ENCODE data around the gene ANKRD40CL.
A peak's percentile ranks its signal among the peaks of the same experiment; 100 is the strongest.
"Not testable (repeated sequence)": the region's sequence is repeated elsewhere in the genome, so short reads cannot be mapped to it uniquely, and the experiment has no call there.

Gene ANKRD40CL

DNA sequence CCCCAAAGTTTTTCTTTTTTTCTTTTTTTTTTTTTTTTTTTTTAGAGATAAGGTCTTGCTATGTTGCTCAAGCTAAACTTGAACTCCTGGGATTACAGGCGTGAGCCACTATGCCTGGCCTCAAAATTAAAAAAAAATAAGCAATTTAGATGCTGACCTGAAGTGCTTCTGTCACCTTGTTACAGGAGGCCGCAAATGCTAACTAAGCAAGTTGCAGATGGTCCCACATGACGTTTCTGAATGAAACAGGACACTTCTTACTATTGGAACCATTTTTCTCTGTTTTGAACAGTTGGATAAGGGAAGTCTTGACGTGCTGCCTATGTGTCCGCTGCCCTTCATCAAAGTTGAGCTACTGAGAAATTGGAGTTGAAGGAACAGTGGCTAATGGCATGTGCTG is 8.8 kb downstream of the ANKRD40CL start:
- no peak for DNase-seq

DNA sequence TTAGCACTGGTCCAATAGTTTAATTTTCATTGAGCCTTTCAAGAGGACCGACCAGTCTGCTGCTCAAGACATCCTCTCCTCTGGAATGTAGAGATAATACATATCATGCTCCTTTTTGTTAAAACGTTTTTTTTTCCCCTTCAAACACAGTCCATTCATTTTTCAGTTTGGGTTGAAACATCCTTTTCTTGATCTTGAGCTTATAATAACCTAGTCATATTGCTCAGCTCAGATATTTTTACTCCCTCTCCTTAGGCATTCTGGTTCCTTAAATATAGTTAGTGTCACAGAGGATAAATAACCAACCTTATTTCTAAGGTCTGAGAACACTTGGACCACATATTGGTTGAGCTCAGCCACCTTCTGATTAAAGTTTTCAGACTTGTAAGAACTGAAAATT is 12.8 kb downstream of the ANKRD40CL start:
- no peak for DNase-seq

DNA sequence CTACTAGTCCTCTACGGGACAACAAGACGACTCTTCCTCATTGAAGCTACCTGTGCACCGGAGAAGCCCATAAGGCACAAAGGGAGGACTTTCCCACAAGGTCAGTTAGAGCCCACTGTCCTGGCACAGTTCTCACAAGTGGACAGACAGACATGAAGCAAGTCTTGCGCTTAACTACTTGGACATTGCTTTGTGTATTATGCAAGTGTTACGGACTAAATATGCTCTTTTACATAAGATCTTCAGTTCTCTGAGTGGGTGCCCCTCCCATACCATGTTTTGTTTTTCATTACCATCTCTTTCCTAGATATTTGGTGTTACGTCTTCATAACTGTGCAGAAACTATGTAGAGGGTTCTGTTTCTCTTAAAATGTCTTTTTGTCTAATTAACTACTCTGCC is 18.1 kb downstream of the ANKRD40CL start:
- no peak for DNase-seq

DNA sequence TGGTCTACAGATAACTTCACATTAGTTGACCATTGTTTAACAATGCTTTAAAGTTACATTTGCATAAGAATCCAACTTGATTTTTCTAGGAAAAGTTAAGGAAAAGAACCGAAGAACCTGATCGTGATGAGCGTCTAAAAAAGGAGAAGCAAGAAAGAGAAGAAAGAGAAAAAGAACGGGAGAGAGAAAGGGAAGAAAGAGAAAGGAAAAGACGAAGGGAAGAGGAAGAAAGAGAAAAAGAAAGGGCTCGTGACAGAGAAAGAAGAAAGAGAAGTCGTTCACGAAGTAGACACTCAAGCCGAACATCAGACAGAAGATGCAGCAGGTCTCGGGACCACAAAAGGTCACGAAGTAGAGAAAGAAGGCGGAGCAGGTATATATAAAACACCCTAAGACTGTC is 21.7 kb downstream of the ANKRD40CL start:
- DNase-seq: no peak

GRCh38 chr17:50739098-50739497 is 28.2 kb downstream of the ANKRD40CL start:
- DNase-seq: no peak

GRCh38 chr17:50737118-50737698 is 30.1 kb downstream of the ANKRD40CL start:
- no peak for DNase-seq

- DNase-seq: no peak
These were observed 32.0 kb downstream of the ANKRD40CL start for GRCh38 chr17:50735287-50735686.

DNA sequence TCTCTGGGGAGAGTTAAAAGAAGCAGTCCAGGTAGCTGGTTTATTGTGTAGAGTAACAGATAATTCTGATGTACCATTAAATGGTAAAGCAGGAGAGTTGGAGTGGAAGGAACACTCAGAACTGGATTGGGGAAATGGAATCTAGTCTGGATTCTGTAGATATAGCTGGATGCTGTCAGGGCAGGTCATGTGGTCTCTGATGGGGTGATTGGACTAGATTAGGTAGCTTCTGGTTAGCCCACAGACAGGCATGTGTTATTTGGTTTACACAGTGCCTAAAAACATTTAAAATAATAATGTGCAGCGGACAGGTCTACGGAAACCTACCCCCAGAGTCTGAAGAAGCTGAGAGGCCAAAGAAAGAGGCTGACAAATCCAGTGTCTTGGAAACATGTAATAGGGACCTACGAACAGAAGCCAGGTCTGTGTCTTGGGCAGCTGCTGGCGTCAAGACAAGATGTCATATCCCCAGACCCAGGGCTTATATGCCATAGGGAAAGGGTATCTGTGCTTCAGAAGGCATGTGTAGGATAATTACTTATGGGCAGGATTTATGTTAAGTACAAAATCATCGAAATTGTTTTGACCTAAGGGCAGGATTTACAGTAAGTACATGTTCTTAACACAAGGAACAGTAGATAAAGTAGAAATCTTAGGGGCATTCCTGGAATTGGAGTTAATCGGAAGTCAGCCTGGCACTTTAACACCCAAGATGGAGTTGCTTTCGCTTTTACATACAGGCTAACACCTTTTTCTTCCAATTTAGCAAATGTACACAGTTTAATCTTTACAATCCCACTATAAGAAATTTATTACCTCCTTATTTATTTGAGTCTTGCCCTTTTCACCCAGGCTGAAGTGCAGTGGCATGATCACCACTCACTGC is 35.5 kb downstream of the ANKRD40CL start:
- DNase-seq: no peak

DNA sequence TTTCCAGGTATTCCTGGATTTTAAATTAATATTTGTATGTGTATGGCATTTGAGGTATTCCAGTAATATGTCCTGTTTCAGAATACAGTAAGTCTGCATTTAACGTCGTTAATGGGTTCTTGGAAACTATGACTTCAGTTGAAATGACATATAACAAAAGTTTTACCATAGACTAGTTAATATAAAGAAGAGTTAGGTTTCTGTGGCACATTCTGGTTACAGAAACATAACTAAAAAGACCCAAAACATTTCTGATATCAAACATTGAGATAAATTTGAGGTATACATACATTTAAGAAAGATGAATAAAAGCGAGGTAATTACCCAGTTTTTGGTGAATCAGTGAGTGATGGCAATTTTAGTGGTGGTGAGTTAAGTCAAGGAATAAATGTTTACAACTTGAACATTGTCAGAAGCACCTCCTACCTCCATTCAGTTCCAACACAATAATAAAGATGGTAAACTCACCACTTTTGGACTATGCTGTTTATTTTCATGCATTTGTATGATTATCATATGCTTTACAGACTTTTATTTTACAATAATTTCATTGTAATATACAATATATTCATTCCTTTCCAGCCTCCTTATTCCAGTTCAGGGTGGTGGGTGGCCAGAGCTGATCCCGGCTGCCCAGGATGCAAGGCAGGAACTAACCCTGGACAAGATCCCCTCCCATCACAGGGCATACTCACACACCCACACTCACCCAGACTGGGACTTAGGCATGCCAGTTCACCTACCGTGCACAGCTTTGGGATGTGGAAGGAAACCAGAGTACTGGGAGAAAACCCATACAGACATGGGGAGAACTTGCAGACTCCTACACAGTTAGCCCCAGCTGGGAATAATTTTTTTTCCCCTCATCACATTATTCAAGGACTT is 38.2 kb downstream of the ANKRD40CL start:
- DNase-seq: no peak

GRCh38 chr17:50728112-50728429 is 39.2 kb downstream of the ANKRD40CL start:
- no peak for DNase-seq

DNA sequence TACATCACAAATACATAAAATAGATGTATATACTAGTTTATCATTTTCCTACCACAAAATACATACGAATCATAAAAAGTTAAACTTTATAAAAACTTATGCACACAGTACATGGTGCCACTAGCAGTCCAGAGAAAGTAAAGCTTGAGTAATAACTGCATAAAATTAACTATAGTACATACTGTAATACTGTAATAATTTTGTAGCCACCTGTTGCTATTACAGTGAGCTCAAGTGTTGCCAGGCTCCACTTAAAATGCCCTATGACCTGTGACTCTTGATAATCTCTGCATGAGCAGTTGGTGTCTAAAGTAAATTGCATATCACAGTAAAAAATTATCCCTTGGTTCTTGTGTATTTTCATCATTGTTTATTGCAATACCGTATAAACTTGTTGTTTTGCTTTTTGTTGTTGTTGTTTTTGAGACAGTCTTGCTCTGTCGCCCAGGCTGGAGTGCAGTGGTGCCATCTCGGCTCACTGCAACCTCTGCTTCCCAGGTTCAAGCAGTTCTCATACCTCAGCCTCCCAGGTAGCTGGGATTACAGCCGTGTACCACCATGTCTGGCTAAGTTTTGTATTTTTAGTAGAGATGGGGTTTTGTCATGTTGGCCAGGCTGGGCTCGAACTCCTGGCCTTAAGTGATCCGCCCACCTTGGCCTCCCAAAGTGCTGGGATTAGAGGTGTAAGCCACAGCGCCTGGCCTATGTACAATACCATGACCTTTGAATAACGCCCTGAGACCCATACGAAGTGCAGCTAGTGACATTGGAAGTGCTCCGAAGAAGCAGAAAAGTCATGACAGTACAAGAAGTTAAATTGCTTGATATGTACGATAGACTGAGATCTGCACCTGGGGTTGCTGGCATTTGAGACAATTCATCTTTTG is 41.3 kb downstream of the ANKRD40CL start:
- no peak for DNase-seq

DNA sequence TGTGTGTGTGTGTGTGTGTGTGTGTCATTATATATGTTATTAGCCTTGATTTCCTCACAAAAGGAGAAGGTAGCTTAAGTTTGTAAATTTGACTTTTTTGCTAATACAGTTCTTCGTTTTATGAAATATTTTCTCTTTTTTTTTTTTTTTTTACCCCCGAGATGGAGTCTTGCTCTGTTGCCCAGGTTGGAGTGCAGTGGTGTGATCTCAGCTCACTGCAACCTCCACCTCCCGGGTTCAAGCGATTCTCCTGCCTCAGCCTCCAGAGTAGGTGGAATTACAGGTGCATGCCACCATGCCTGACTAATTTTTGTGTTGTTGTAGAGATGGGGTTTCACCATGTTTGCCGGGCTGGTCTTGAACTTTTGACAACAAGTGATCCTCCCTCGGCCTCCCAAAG is 42.7 kb downstream of the ANKRD40CL start:
- not testable (repeated sequence) for DNase-seq

GRCh38 chr17:50722746-50723145 is 44.6 kb downstream of the ANKRD40CL start:
- no peak for DNase-seq

DNA sequence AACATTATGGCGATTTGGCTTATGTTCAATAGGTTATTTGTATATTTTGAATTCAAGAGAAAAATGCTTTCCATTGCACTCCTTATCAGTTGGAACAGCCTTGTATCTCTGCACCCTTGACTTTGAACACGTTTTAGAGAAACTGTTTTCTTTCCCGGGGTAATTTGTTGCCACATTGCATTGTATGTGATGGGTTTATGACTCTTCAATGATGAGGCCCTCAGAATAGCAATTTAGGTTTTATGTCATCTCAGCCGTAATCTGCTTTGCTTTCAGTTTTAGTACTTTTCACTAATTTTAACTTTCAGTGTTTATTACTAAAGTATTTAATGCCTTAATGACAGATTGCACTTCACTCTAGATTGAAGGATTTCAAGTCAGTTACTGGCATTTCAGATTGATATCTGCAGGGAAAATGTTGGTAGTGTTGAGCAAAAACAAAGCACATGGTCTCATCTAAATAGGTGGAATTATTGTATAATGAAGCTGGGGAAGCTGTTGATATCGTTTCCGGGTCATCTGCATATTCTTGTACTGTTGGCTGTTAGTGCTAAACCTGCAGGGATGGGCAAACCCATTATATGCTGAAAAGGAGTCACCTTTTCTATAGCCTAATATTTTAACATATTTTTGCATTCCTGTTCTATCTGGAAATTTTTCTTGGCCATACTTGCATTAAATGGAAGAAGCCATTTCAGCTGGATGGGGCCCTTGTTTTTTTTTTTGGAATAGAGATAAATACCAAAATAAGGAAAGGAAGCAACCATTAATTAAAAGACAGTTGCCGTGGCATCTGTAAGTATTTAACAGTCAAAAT is 45.9 kb downstream of the ANKRD40CL start:
- DNase-seq: no peak

DNA sequence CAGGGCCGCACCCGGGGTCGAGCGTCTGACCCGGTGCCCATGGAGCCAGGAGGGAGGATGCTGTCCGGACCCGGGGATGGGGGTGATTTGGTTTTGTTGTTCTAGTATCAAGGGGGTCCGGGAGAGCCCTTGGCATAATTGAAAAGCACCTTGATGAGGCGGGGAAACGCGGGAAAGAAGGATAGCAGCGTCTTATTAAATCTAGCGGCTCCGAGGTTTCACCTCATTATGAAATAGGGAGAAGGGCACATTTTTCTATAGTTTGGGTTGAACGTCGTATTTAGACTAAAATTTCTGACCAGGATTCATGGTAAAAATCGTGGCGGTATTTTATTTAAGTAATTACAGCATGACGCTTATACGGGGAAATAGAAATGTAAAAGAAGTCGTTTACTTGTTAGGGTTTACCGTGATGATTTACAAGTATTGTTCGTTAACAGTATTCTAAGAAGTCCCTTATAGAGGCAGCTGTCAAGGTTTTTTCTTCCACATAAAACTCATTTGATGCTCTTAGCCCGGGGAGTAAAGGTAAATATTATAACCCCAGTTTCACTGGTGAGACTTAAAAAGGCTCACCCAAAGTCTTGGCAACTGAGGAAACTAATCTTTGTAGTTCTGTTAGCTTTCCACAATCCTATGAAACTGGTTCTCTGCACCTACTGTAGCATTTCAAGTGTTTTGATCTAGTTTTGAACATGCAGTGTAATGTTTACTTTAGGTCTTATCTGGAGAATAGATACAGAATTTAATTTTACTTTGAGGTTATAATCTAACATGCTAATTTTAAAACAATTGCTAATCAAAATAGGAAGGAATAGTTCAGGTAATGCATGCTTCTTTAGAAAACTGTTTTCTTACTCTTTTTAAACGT is 47.2 kb downstream of the ANKRD40CL start:
- no peak for DNase-seq

- peak; percentile 93 for DNase-seq
These were observed 48.0 kb downstream of the ANKRD40CL start, which contains the start of gene LUC7L3 for GRCh38 chr17:50719144-50719923. LUC7L3 (plus strand) TSS chr17:50719603; CDS start chr17:50719733, 130 bp downstream.

DNA sequence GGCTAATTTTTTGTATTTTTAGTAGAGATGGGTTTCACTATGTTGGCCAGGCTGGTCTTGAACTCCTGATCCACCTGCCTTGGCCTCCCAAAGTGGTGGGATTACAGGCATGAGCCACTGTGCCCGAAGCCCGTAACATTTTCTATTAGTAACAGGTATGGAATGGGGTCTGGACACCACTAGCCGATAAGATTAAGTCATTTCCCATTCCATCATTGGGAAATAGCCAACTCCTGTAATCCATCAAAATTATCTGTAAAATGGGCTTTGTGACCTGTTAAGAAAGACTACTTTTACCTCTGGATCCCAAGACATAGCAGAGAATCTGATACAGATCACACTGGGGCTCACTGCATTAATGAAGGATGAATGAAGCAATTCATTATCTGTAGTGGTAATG is 51.8 kb downstream of the ANKRD40CL start:
- no peak for DNase-seq

DNA sequence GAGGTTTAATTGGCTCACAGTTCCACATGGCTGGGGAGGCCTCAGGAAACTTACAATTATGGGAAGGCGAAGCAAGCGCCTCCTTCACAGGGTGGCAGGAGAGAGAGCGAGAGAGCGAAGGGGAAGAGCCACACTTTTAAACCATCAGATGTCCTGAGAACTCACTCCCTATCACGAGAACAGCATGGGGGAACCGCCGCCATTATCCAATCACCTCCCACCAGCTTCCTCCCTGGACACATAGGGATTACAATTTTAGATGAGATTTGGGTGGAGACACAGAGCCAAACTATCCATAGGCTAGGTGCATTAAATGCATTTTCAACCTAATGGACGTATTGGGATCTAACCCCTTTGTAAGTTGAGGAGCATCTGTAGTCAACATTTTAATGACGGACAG is 54.7 kb downstream of the ANKRD40CL start:
- DNase-seq: no peak
